Brain microvascular endothelial cell (primary cell): ENCODE data around the gene ALX4.

ENCODE experiments used
- DNase-seq: peaks from one replicate; pipeline ENCODE4 v3.0.0-alpha.2; 2020
- H3K27ac ChIP-seq: fragments of 250-450 bp; sonication (Bioruptor Pico); 2 replicates; pipeline ENCODE4 v1.5.1; 2020; ENCODE audit warnings: mild to moderate bottlenecking, moderate library complexity
- H3K27me3 ChIP-seq: fragments of 250-450 bp; sonication (Bioruptor Pico); replicated peaks from 2 replicates; pipeline ENCODE4 v1.5.1; 2020; ENCODE audit warnings: mild to moderate bottlenecking
- H3K36me3 ChIP-seq: fragments of 250-450 bp; sonication (Bioruptor Pico); replicated peaks from 2 replicates; pipeline ENCODE4 v1.5.1; 2020; ENCODE audit warnings: mild to moderate bottlenecking
- H3K4me3 ChIP-seq: 2 replicates; pipeline ENCODE4 v1.5.1; 2011; ENCODE audit warnings: low read depth, mild to moderate bottlenecking, control low read depth, low read length, moderate library complexity
- in situ Hi-C: cut with HindIII; loops from 2 replicates; pipeline ENCODE4 v1.10.0; 2017; ENCODE audit warnings: low sequenced_read_pairs, low pct_ligation_motif_present
- TF ChIP-seq, protein P1 (sequence below): IDR thresholded peaks from 2 replicates; pipeline ENCODE4 v1.5.1; 2011; ENCODE audit warnings: low read depth, mild to moderate bottlenecking, moderate library complexity, low read length, control low read depth, inconsistent platforms; ENCODE audit errors: missing control alignments

Gene ALX4

DNA sequence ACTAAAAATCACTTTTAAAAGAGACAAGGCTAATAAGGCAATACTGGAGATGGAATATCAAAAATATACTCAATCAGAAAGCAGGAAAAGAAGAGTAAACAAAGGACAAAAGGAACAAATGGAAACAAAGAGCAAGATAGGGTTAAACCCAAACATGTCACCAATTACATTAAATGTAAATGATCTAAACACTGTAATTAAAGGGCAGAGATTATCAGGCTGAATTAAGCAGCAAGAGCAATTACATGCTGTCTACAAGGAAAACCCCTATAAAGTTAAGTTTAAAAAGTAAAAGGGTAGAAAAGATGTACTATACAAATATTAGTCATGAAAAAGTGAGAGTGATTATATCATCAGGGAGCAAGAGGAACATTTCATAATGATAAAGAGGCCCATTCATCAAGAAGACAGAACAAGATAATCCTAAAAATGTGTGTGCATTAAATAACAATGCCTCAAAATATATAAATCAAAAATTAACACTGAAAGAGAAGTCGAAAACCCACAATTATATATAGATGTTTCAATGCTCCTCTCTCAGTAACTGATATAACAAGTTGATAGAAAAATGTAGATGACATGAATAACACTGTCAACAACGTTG, 56.8 kb downstream of the ALX4 start:
- TF ChIP-seq, protein P1, sequence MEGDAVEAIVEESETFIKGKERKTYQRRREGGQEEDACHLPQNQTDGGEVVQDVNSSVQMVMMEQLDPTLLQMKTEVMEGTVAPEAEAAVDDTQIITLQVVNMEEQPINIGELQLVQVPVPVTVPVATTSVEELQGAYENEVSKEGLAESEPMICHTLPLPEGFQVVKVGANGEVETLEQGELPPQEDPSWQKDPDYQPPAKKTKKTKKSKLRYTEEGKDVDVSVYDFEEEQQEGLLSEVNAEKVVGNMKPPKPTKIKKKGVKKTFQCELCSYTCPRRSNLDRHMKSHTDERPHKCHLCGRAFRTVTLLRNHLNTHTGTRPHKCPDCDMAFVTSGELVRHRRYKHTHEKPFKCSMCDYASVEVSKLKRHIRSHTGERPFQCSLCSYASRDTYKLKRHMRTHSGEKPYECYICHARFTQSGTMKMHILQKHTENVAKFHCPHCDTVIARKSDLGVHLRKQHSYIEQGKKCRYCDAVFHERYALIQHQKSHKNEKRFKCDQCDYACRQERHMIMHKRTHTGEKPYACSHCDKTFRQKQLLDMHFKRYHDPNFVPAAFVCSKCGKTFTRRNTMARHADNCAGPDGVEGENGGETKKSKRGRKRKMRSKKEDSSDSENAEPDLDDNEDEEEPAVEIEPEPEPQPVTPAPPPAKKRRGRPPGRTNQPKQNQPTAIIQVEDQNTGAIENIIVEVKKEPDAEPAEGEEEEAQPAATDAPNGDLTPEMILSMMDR = no peak
- Histone ChIP-seq H3K27me3 (no peaks in the 10 kb centered on the region), H3K27ac (no peak overlapping the region), H3K36me3 (no peaks in the 10 kb centered on the region), H3K4me3 (no peak overlapping the region)
- DNase-seq = no peak
- in situ Hi-C loops = no loop called here

GRCh38 chr11:44250421-44250820, 59.5 kb downstream of the ALX4 start:
- TF ChIP-seq, protein P1 = no peak
- Histone ChIP-seq H3K36me3 (no peaks in the 10 kb centered on the region), H3K27ac (no peak overlapping the region), H3K27me3 (no peaks in the 10 kb centered on the region), H3K4me3 (no peak overlapping the region)
- DNase-seq = no peak
- in situ Hi-C loops = no loop called here

DNA sequence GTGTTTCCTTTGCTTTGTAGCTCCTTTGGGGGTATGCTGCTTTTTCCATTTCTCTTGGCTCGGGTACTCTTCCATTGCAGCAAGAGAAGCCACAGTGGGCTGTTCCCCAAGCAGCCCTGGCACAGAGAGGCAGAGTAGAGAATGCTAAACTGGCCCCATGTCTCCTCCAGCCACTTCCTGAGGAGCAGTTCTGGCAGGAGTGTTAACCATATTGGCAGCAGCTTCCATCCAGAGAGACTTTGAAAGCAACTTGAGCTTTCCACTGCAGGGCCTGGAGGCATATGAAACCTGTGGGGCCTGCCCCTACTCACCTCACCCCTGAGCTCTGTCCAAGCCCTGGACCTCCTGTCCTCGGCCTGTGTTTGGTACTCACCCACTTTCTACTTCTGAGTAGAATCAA, 61.8 kb downstream of the ALX4 start:
- Histone ChIP-seq H3K4me3 (no peak overlapping the region), H3K36me3 (no peaks in the 10 kb centered on the region), H3K27me3 (no peaks in the 10 kb centered on the region), H3K27ac (no peak overlapping the region)
- DNase-seq = no peak
- in situ Hi-C loops = no loop called here
- TF ChIP-seq, protein P1 = no peak

DNA sequence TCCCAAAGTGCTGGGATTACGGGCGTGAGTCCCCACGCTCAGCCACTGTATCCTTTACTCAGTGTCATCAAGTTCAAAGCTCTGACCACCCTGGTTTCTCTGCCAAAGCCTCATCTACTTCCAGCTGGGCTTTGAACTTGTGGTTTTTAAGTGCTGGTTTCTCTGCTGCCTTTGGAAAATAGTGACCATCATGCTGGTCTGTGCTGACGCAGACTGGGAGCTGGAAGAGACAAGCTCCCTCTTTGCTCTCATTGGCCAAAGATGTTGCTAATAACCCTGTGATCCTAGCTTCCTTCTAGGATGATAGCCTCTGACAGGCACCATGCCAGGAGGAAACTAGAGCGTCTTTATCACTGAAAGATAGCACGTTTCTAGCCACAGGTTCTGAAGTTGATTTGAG, 62.4 kb downstream of the ALX4 start:
- no peaks in the 10 kb centered on the region for H3K36me3 ChIP-seq
- H3K27ac ChIP-seq = no peak overlapping the region
- no peak overlapping the region for H3K4me3 ChIP-seq
- no peaks in the 10 kb centered on the region for H3K27me3 ChIP-seq
- in situ Hi-C loops = no loop called here
- TF ChIP-seq, protein P1 = no peak
- no peak for DNase-seq

- Histone ChIP-seq H3K36me3 (no peaks in the 10 kb centered on the region), H3K27me3 (no peaks in the 10 kb centered on the region), H3K4me3 (no peak overlapping the region), H3K27ac (no peak overlapping the region)
- DNase-seq = no peak
- TF ChIP-seq, protein P1 = no peak
- in situ Hi-C loops = no loop called here
Observed at GRCh38 chr11:44246726-44247125, 63.2 kb downstream of the ALX4 start.
